ENCODE measurements around the gene GSC2. TPM values are rescaled to one million over a fixed set of nuclear protein-coding genes. Genes with fewer than 3 reads are reported as not detected.

Gene GSC2
- total RNA-seq, 3 donors from 2014 or later (not counting 1 experiment from before 2014, with no cell fraction given): not detected

DNA sequence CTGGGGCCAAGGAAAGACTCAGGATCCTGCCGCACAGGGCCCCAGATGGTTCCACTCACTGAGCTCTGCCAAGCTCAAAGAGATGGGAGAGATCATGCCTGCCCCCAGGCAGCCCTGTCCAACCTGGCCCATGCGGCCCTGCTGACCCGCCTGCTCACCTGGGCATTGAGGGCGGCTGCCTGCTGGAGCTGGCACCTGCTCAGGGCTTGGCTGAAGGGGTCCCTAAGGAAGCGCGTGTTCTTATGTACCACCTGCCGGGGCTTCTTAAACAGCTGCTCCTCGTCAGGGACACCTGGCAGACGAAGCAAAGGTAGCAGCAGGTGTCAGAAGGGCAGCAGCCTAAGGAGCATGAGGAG lies 11.1 kb downstream of the GSC2 start:
- Mint-ChIP-seq H3K36me3 (no peaks in the 10 kb centered on the region), H3K27ac (no peak overlapping the region), H3K4me1 (peaks cover 8 to 25% of the 10 kb centered on the region in 2 donors), H3K27me3 (ENCODE audit: low read depth in 2 of 2) (no peaks in the 10 kb centered on the region), H3K9me3 (no peaks in the 10 kb centered on the region), H3K4me3 (no peak overlapping the region)
- H3K4me1 ChIP-seq (ENCODE audit: control insufficient read depth, insufficient read depth, low read length): peaks cover 9% of the 10 kb centered on the region
- no peaks in the 10 kb centered on the region for H3K27me3 ChIP-seq (ENCODE audit: control insufficient read depth, insufficient read depth, low read length)
- DNase-seq: no peak
- no peak for ATAC-seq
- 97% methylated on average over 9 of the region's 9 CpGs for WGBS (ENCODE audit: insufficient coverage)
- intact Hi-C loops (cut with micrococcal nuclease): no loop called here
- TF ChIP-seq, protein P1, sequence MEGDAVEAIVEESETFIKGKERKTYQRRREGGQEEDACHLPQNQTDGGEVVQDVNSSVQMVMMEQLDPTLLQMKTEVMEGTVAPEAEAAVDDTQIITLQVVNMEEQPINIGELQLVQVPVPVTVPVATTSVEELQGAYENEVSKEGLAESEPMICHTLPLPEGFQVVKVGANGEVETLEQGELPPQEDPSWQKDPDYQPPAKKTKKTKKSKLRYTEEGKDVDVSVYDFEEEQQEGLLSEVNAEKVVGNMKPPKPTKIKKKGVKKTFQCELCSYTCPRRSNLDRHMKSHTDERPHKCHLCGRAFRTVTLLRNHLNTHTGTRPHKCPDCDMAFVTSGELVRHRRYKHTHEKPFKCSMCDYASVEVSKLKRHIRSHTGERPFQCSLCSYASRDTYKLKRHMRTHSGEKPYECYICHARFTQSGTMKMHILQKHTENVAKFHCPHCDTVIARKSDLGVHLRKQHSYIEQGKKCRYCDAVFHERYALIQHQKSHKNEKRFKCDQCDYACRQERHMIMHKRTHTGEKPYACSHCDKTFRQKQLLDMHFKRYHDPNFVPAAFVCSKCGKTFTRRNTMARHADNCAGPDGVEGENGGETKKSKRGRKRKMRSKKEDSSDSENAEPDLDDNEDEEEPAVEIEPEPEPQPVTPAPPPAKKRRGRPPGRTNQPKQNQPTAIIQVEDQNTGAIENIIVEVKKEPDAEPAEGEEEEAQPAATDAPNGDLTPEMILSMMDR (IDR thresholded peaks at IDR 0.05): no peak
- no peak overlapping the region for H3K27ac ChIP-seq (ENCODE audit: low read length)
- peaks cover 75% of the 10 kb centered on the region for H3K36me3 ChIP-seq (ENCODE audit: control insufficient read depth, insufficient read depth, low read length)
- no peaks in the 10 kb centered on the region for H3K9me3 ChIP-seq (ENCODE audit: control insufficient read depth, insufficient read depth, low read length)
- H3K4me3 ChIP-seq (ENCODE audit: low read length): no peak overlapping the region

DNA sequence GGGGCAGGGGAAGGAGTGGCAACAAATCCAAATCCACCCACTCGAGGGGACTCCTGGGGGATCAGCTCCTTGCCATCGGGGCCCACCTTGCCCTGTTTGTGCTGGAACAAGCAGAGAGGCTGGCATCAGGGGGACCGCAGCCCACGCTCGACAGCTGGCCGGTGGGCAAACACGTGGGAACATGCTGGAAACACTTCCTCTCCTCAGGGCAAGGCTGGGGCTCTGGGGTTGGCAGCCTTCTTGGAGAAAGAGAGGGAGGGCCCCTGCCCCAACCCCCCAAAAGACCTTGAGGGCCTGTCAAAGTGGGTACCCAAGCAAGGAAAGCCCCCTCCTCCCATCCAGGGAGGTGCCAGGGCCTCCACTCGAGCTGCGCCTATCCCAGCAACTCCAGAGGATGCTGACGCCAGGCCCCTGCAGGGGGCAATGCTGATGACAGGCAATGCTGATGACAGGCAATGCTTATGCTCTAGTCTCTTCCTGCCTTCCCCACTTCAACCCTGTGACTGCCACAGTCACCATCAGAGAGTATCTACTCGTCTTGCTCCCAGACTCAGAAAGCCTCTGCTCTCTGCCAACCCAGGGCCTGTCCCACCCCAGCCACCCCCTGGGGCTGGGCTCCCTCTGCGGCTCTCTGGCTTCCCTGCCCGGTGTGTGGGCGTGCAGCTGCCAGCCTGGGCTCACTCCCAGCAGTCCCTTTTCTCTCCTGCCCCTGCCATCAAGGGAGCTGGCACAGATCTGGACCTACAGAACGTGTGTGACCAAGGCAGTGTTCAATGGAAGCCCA lies 11.7 kb downstream of the GSC2 start:
- no peaks in the 10 kb centered on the region for H3K9me3 ChIP-seq (ENCODE audit: control insufficient read depth, insufficient read depth, low read length)
- intact Hi-C loops (cut with micrococcal nuclease): no loop called here
- ATAC-seq (no peak), DNase-seq (no peak)
- no peak overlapping the region for H3K27ac ChIP-seq (ENCODE audit: low read length)
- H3K27me3 ChIP-seq (ENCODE audit: control insufficient read depth, insufficient read depth, low read length): no peaks in the 10 kb centered on the region
- no peak overlapping the region for H3K4me3 ChIP-seq (ENCODE audit: low read length)
- H3K36me3 ChIP-seq (ENCODE audit: control insufficient read depth, insufficient read depth, low read length): peaks cover 78% of the 10 kb centered on the region
- Mint-ChIP-seq H3K4me3 (no peak overlapping the region), H3K27me3 (ENCODE audit: low read depth in 2 of 2) (no peaks in the 10 kb centered on the region), H3K27ac (no peak overlapping the region), H3K36me3 (no peaks in the 10 kb centered on the region), H3K4me1 (peaks cover 2 to 19% of the 10 kb centered on the region in 2 donors), H3K9me3 (no peaks in the 10 kb centered on the region)
- TF ChIP-seq, protein P1 (IDR thresholded peaks at IDR 0.05): no peak
- H3K4me1 ChIP-seq (ENCODE audit: control insufficient read depth, insufficient read depth, low read length): peaks cover 4% of the 10 kb centered on the region
- 95% methylated on average over 15 of the region's 15 CpGs for WGBS (ENCODE audit: insufficient coverage)

DNA sequence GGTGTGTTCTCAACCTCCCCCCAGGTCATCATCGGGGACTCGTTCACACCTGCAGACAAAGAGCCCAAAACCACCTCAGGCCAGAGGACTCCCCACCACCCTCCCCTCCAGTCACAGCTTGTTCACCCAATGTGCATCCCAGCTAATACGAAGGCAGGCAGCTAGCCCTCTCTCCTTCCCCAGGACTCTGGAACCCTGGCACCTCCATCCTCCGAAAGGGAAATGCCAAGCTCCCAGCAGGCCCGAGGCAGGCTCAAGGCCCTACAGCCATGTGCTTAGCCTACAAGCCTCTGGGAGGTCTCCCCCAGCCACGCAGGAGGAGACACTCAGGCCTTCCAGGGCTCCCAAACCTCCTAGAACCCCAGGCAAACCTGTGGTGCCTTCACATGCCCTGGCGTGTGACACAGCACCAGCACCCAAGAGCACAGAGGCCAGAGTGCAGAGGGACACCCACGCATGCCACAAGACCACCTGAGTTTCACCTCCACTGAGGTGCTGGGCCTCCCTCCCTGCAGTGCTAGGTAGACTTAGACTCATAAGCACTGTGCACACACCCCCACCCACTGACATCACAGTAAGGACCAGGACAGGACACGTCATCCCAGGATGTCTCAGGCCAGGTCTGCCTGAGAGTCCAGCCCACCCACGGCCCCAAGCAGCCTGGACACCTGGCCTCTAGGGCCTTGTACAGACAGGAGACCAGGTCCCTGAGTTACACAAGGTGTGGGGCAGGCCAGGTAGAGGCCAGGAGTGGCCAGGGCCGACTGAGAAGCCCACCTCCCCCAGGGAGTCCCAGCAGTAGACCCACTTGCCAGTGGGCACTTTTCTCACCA lies 12.5 kb downstream of the GSC2 start:
- Mint-ChIP-seq H3K4me1 (peaks cover 0 to 17% of the 10 kb centered on the region in 2 donors), H3K27me3 (ENCODE audit: low read depth in 2 of 2) (no peaks in the 10 kb centered on the region), H3K9me3 (no peaks in the 10 kb centered on the region), H3K27ac (no peak overlapping the region), H3K4me3 (no peak overlapping the region), H3K36me3 (no peaks in the 10 kb centered on the region)
- DNase-seq: no peak
- Histone ChIP-seq H3K36me3 (ENCODE audit: control insufficient read depth, insufficient read depth, low read length) (peaks cover 81% of the 10 kb centered on the region), H3K9me3 (ENCODE audit: control insufficient read depth, insufficient read depth, low read length) (no peaks in the 10 kb centered on the region), H3K4me3 (ENCODE audit: low read length) (no peak overlapping the region), H3K4me1 (ENCODE audit: control insufficient read depth, insufficient read depth, low read length) (no peaks in the 10 kb centered on the region), H3K27me3 (ENCODE audit: control insufficient read depth, insufficient read depth, low read length) (no peaks in the 10 kb centered on the region), H3K27ac (ENCODE audit: low read length) (no peak overlapping the region)
- no peak for ATAC-seq
- TF ChIP-seq, protein P1 (IDR thresholded peaks at IDR 0.05): no peak
- intact Hi-C loops (cut with micrococcal nuclease): no loop called here
- 97% methylated on average over 11 of the region's 11 CpGs for whole genome bisulfite sequencing (ENCODE audit: insufficient coverage)

All from natural killer cell (primary cell).